Body of pancreas (tissue), 4 donors: ENCODE measurements around the gene CREB5. TPM values are rescaled to one million over a fixed set of nuclear protein-coding genes. Genes with fewer than 3 reads are reported as not detected.

ENCODE experiments used
- ATAC-seq: fragments of 150-250 bp; one replicate; pipeline ENCODE4 v1.9.1; 2016
- DNase-seq, 4 donors: peaks; one replicate each; pipeline ENCODE4 v3.0.0-alpha.2; 2019
- H3K27ac ChIP-seq, 4 donors: fragments of 200-600 bp; sonication (generic); 1 replicate in 3 of 4; 2 replicates in 1 of 4; pipeline versions ENCODE4 v1.5.1 to v1.6.1; 2016 to 2019; ENCODE audit warnings: mild to moderate bottlenecking in 1 of 4, mixed read lengths in 1 of 4, moderate library complexity in 1 of 4
- H3K27me3 ChIP-seq, 2 donors: fragments of 200-600 bp; sonication (generic); one replicate each; pipeline ENCODE4 v1.6.0; 2016; ENCODE audit warnings: mild to moderate bottlenecking in 1 of 2
- H3K36me3 ChIP-seq, 2 donors: fragments of 200-600 bp; sonication (generic); replicated peaks in 1 of 2; 2 replicates each; pipeline ENCODE4 v1.5.1; 2016; ENCODE audit warnings: low read depth in 2 of 2; ENCODE audit not compliant: insufficient read depth in 1 of 2
- H3K4me1 ChIP-seq: fragments of 200-600 bp; sonication (generic); one replicate; pipeline ENCODE4 v1.6.0; 2016
- H3K4me3 ChIP-seq, 2 donors: fragments of 200-600 bp; sonication (generic); 1 replicate in 1 of 2; 2 replicates in 1 of 2; pipeline ENCODE4 v1.5.1; 2016 to 2019
- H3K9me3 ChIP-seq, 3 donors: fragments of 200-600 bp; sonication (generic); 1 replicate in 2 of 3; 2 replicates in 1 of 3; pipeline ENCODE4 v1.5.1; 2016
- CTCF ChIP-seq, 7 experiments: fragments of 450-650 bp in 4 of 7; fragments of 200-600 bp in 3 of 7; sonication (generic) in 3 of 7; IDR thresholded peaks; one replicate each; pipeline ENCODE4 v1.5.1; 2016 to 2019; ENCODE audit warnings: antibody characterized with exemption in 7 of 7
- POLR2A ChIP-seq, 3 donors: fragments of 450-650 bp; IDR thresholded peaks; one replicate each; pipeline ENCODE4 v1.6.1; 2016; ENCODE audit warnings: antibody characterized with exemption in 3 of 3, mild to moderate bottlenecking in 2 of 3
- WGBS, 2 donors: methylation state at CpG; one replicate each; pipeline ENCODE4 v1.1.5; 2017; 5-methylcytosine and 5-hydroxymethylcytosine counted together
- intact Hi-C: fragments of 100-400 bp; cut with DNase I; formaldehyde crosslinking; loops from one replicate; pipeline ENCODE4 v1.15.1; 2023
- total RNA-seq, 2 donors: library from RNA; depleted of rRNA; stranded (reverse); fragments of >200 nt; gene quantifications; one replicate each; pipeline ENCODE4 v1.1.0, GENCODE V29; 2016

The CREB5 gene
- total RNA-seq, 2 donors from 2014 or later: 10.4 to 25.7 TPM

GRCh38 chr7:28649189-28649588, 236.9 kb downstream of the CREB5 start:
- no peak overlapping the region for H3K4me3 ChIP-seq
- ATAC-seq: no peak
- whole genome bisulfite sequencing, 2 donors: 65 to 67% methylated on average over 1 of the region's 1 CpG
- TF ChIP-seq CTCF (IDR thresholded peaks at IDR 0.05) (no peak), POLR2A (IDR thresholded peaks at IDR 0.05) (no peak)
- intact Hi-C loops: no loop called here
- H3K27me3 ChIP-seq: no peaks in the 10 kb centered on the region
- H3K36me3 ChIP-seq: no peaks in the 10 kb centered on the region
- H3K4me1 ChIP-seq: no peaks in the 10 kb centered on the region
- H3K9me3 ChIP-seq: no peaks in the 10 kb centered on the region
- no peak for DNase-seq
- no peak overlapping the region for H3K27ac ChIP-seq

- Histone ChIP-seq H3K4me3 (no peak overlapping the region), H3K27ac (no peak overlapping the region), H3K27me3 (no peaks in the 10 kb centered on the region), H3K36me3 (no peaks in the 10 kb centered on the region), H3K9me3 (no peaks in the 10 kb centered on the region), H3K4me1 (no peaks in the 10 kb centered on the region)
- no peak for TF ChIP-seq CTCF (IDR thresholded peaks at IDR 0.05)
- TF ChIP-seq POLR2A (IDR thresholded peaks at IDR 0.05): no peak
- 41 to 54% methylated on average over 2 of the region's 2 CpGs for WGBS, 2 donors
- DNase-seq: no peak
- ATAC-seq: no peak
- intact Hi-C loops: no loop called here
Observed at GRCh38 chr7:28649811-28650210, 237.5 kb downstream of the CREB5 start.

DNA sequence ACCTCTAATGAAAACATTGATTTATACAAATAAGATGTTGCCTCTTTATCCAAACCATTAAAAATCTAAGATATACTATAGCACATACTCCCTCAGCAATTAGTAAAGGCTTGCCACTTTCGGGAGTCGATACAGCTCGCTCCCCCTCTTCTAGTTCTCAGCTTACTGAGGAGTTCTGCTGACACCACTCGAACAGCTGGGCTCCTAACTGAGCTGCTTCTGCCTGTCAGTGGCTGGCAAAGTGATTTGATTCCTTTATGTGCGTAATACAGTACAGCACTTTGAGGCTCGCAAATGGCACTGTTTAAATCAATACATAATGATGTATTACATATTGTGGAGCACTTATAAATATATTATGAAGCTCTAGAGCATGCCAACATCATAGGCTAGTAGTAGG, 241.8 kb downstream of the CREB5 start:
- Histone ChIP-seq H3K27me3 (no peaks in the 10 kb centered on the region), H3K4me3 (no peak overlapping the region), H3K27ac (no peak overlapping the region), H3K36me3 (no peaks in the 10 kb centered on the region), H3K4me1 (no peaks in the 10 kb centered on the region), H3K9me3 (no peaks in the 10 kb centered on the region)
- intact Hi-C loops: no loop called here
- TF ChIP-seq CTCF (IDR thresholded peaks at IDR 0.05) (no peak), POLR2A (IDR thresholded peaks at IDR 0.05) (no peak)
- ATAC-seq (no peak), DNase-seq (no peak)
- 72 to 75% methylated on average over 6 of the region's 6 CpGs for WGBS, 2 donors

- no peak for DNase-seq
- WGBS, 2 donors: 54 to 71% methylated on average over 1 of the region's 1 CpG
- no peaks in the 10 kb centered on the region for H3K4me1 ChIP-seq
- H3K27ac ChIP-seq: no peak overlapping the region
- ATAC-seq: no peak
- no peaks in the 10 kb centered on the region for H3K36me3 ChIP-seq
- intact Hi-C loops: no loop called here
- no peaks in the 10 kb centered on the region for H3K27me3 ChIP-seq
- TF ChIP-seq CTCF (IDR thresholded peaks at IDR 0.05) (no peak), POLR2A (IDR thresholded peaks at IDR 0.05) (no peak)
- peaks cover 0 to 6% (median 0%) of the 10 kb centered on the region in 3 donors for H3K9me3 ChIP-seq
- H3K4me3 ChIP-seq: no peak overlapping the region
Observed at GRCh38 chr7:28656529-28656928, 244.2 kb downstream of the CREB5 start.

- no peak for ATAC-seq
- no peak for DNase-seq
- H3K4me3 ChIP-seq: no peak overlapping the region
- H3K9me3 ChIP-seq: peaks cover 0 to 6% (median 0%) of the 10 kb centered on the region in 3 donors
- intact Hi-C loops: no loop called here
- H3K27ac ChIP-seq: no peak overlapping the region
- TF ChIP-seq CTCF (IDR thresholded peaks at IDR 0.05) (no peak), POLR2A (IDR thresholded peaks at IDR 0.05) (no peak)
- no peaks in the 10 kb centered on the region for H3K27me3 ChIP-seq
- no peaks in the 10 kb centered on the region for H3K4me1 ChIP-seq
- H3K36me3 ChIP-seq: no peaks in the 10 kb centered on the region
- 60 to 73% methylated on average over 5 of the region's 5 CpGs for WGBS, 2 donors
Observed at GRCh38 chr7:28658381-28658780, 246.1 kb downstream of the CREB5 start.
